OCI-LY7 (cell line): ENCODE measurements around the gene TCERG1L. TPM values are rescaled to one million over a fixed set of nuclear protein-coding genes. Genes with fewer than 3 reads are reported as not detected.

ENCODE experiments used
- BruUV-seq: library from RNA; stranded (reverse); fragments of 400-500 nt; replicated peaks from 2 replicates; lab custom pipeline; 2021; lab: Mats Ljungman, UMichigan
- CTCF ChIA-PET: fragments of 300-600 bp; sonication (Branson Sonifier 250); formaldehyde crosslinking; loops from one replicate; lab custom pipeline; 2022; ENCODE audit warnings: antibody characterized with exemption; ENCODE audit not compliant: unreplicated experiment; lab: Charles Lee
- POLR2A ChIA-PET: fragments of 300-600 bp; sonication (Branson Sonifier 250); formaldehyde crosslinking; loops from one replicate; lab custom pipeline; 2022; ENCODE audit warnings: antibody characterized with exemption; lab: Charles Lee
- DNase-seq: peaks from one replicate; pipeline ENCODE4 v3.0.0-alpha.2; 2015; ENCODE audit warnings: low spot score
- H2AFZ ChIP-seq: fragments of 200-600 bp; sonication (generic), shearing (Covaris generic); 2 replicates; pipeline ENCODE4 v1.6.1; 2014; ENCODE audit warnings: mild to moderate bottlenecking, antibody characterized with exemption, low read length, moderate library complexity
- H3K27ac ChIP-seq: fragments of 200-600 bp; sonication (generic); 2 replicates; pipeline ENCODE4 v1.5.1; 2014; ENCODE audit warnings: mixed run types, low read depth, mild to moderate bottlenecking, moderate library complexity, low read length, inconsistent platforms; ENCODE audit not compliant: poor library complexity, severe bottlenecking
- H3K36me3 ChIP-seq: fragments of 200-600 bp; sonication (generic); 2 replicates; pipeline ENCODE4 v1.6.1; 2014; ENCODE audit warnings: mild to moderate bottlenecking, antibody characterized with exemption, low read length, moderate library complexity, mixed read lengths; ENCODE audit not compliant: insufficient read depth
- H3K4me1 ChIP-seq: fragments of 200-600 bp; sonication (generic); 2 replicates; pipeline ENCODE4 v1.5.1; 2014; ENCODE audit warnings: mild to moderate bottlenecking, low read length; ENCODE audit not compliant: insufficient read depth, poor library complexity, severe bottlenecking
- H3K4me2 ChIP-seq: fragments of 200-600 bp; sonication (generic); 2 replicates; pipeline ENCODE4 v1.6.1; 2014; ENCODE audit warnings: mild to moderate bottlenecking, low read length
- H3K4me3 ChIP-seq: fragments of 200-600 bp; sonication (generic); 2 replicates; pipeline ENCODE4 v1.5.1; 2014; ENCODE audit warnings: mild to moderate bottlenecking, low read depth, low read length; ENCODE audit not compliant: poor library complexity, severe bottlenecking
- H3K79me2 ChIP-seq: fragments of 200-600 bp; sonication (generic); 2 replicates; pipeline ENCODE4 v1.6.1; 2016; ENCODE audit warnings: low read depth, mild to moderate bottlenecking, low read length, moderate library complexity, mixed read lengths; ENCODE audit not compliant: insufficient read depth
- H3K9me2 ChIP-seq: fragments of 200-600 bp; sonication (generic); 2 replicates; pipeline ENCODE4 v1.6.1; 2016; ENCODE audit warnings: mild to moderate bottlenecking, low read length, mixed read lengths; ENCODE audit not compliant: insufficient read depth
- H3K9me3 ChIP-seq: fragments of 200-600 bp; sonication (generic); 2 replicates; pipeline ENCODE4 v1.6.1; 2014; ENCODE audit warnings: mild to moderate bottlenecking, mixed run types, low read length, mixed read lengths
- H4K20me1 ChIP-seq: fragments of 200-600 bp; sonication (generic); 2 replicates; pipeline ENCODE4 v1.6.1; 2014; ENCODE audit warnings: mild to moderate bottlenecking, antibody characterized with exemption, low read length, moderate library complexity, mixed read lengths; ENCODE audit not compliant: insufficient read depth
- EZH2phosphoT487 ChIP-seq: fragments of 200-600 bp; sonication (generic); IDR thresholded peaks from 2 replicates; pipeline ENCODE4 v1.6.1; 2018; ENCODE audit warnings: low read depth, borderline replicate concordance, mild to moderate bottlenecking, mixed run types, antibody characterized with exemption, low read length, moderate library complexity, mixed read lengths
- intact Hi-C: fragments of 100-400 bp; cut with micrococcal nuclease; formaldehyde crosslinking; loops from one replicate; pipeline ENCODE4 v1.10.0; 2022; ENCODE audit not compliant: unreplicated experiment
- total RNA-seq, 2 experiments: library from RNA; depleted of rRNA in 1 of 2; stranded (reverse); fragments of >200 nt in 1 of 2; shearing (Covaris generic) in 1 of 2; gene quantifications; 2 replicates each; pipeline ENCODE4 v1.2.3, GENCODE V29; 2014 to 2022
- TF ChIP-seq, protein P1 (sequence below): fragments of 200-600 bp; sonication (generic); conservative IDR thresholded peaks from 2 replicates; pipeline ENCODE4 v1.5.1; 2014; ENCODE audit warnings: mild to moderate bottlenecking, antibody characterized with exemption, low read length, moderate library complexity, mixed read lengths

Gene TCERG1L
- total RNA-seq, 2 experiments from 2014 or later = not detected

DNA sequence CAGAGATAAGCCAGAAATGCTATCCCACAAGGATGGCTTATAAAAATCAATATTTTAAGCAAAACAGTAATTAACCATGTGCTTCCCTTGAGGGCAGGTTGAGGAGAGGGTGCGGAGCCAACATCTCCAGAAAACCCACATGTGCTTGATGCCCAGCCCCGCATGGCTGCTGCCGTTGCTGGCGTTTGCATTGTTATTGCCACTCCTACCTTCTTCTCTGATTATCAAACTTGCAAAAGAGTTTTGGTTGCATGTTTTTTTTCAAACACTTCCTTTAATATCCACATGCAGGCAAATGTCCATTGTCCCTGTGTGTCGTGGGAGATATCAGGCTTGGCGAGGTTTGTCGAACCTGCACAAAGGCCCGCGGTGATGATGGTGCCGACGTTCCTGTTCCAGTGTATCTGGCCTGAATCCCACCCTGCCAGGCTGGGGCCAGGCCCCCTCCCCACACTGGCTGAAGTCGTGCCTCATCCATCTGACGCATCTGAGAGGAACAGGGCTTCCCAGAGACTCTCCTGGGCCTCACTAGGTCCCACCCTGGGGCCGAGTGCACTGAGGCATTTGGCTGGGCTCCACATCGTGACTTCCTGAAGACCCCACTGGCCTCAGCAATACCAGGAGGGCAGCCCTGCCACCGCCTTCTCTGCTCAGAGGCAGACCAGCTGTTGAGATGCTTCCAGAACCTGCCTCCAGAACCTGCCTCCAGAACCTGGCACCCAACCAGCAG, 40.9 kb downstream of the TCERG1L start:
- intact Hi-C loops = no loop called here
- no peak overlapping the region for H3K4me3 ChIP-seq
- no peaks in the 10 kb centered on the region for H3K9me3 ChIP-seq
- TF ChIP-seq, protein P1, sequence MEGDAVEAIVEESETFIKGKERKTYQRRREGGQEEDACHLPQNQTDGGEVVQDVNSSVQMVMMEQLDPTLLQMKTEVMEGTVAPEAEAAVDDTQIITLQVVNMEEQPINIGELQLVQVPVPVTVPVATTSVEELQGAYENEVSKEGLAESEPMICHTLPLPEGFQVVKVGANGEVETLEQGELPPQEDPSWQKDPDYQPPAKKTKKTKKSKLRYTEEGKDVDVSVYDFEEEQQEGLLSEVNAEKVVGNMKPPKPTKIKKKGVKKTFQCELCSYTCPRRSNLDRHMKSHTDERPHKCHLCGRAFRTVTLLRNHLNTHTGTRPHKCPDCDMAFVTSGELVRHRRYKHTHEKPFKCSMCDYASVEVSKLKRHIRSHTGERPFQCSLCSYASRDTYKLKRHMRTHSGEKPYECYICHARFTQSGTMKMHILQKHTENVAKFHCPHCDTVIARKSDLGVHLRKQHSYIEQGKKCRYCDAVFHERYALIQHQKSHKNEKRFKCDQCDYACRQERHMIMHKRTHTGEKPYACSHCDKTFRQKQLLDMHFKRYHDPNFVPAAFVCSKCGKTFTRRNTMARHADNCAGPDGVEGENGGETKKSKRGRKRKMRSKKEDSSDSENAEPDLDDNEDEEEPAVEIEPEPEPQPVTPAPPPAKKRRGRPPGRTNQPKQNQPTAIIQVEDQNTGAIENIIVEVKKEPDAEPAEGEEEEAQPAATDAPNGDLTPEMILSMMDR = no peak
- TF ChIP-seq EZH2phosphoT487 = no peak
- no peaks in the 10 kb centered on the region for H3K36me3 ChIP-seq
- no peak for DNase-seq
- no peaks in the 10 kb centered on the region for H3K9me2 ChIP-seq
- ChIA-PET CTCF (no interaction called here), POLR2A (no interaction called here)
- BruUV-seq = no TSS peak
- no peaks in the 10 kb centered on the region for H3K4me1 ChIP-seq
- no peak overlapping the region for H3K27ac ChIP-seq
- no peak overlapping the region for H2AFZ ChIP-seq
- H4K20me1 ChIP-seq = no peaks in the 10 kb centered on the region
- H3K4me2 ChIP-seq = no peak overlapping the region
- H3K79me2 ChIP-seq = no peaks in the 10 kb centered on the region

DNA sequence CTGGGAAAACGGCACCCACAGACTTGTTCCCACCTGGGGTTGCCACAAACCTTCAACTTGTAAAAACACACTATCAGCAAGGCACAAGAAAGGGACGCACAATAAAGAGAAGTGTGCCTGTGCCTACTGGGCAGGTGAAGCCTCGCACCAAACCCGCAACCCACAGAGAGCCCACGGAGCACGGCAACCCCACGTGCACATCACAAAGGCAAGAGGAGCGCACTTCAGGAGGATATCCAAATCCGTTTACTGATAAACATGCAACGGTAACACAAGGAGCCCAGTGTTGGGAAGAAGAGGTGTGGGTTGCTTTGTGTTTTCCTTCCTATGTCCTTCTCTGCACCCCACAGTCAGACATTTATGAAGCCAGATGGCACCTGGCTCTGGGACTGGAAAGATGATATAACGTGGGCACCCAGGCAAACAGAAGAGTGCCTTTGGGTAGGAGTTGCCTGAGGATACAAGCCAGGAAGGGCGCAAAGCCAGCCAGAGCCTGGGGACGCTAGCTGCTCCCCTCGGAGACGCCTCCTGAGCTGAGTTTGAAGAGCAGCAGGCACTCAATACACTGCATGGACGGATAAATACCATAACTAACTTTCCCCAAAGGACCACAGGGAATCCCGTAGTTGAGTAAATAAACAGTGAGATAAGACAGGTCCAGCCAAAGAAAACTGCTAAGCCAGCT, 41.6 kb downstream of the TCERG1L start:
- H3K9me3 ChIP-seq = no peaks in the 10 kb centered on the region
- no peaks in the 10 kb centered on the region for H3K36me3 ChIP-seq
- ChIA-PET POLR2A (no interaction called here), CTCF (no interaction called here)
- no peaks in the 10 kb centered on the region for H4K20me1 ChIP-seq
- no peaks in the 10 kb centered on the region for H3K9me2 ChIP-seq
- DNase-seq = no peak
- TF ChIP-seq EZH2phosphoT487 = no peak
- TF ChIP-seq, protein P1 = no peak
- no peak overlapping the region for H3K4me3 ChIP-seq
- intact Hi-C loops = no loop called here
- H3K79me2 ChIP-seq = no peaks in the 10 kb centered on the region
- H3K4me2 ChIP-seq = no peak overlapping the region
- BruUV-seq = no TSS peak
- no peaks in the 10 kb centered on the region for H3K4me1 ChIP-seq
- H3K27ac ChIP-seq = no peak overlapping the region
- no peak overlapping the region for H2AFZ ChIP-seq

DNA sequence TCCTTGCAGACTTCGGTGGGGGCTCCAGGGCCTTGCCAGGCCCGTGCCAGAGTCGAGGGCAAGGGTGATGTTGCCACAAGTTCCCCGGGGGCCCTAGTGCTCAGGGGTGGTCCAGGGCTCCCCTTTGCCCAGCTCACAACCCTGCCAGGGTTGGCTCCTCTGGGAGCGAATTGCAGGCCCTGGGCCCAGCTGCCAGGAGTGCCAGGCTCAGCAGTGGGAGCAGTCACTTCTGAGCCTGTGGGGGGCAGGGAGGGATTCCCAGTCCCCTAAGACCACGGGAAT, 43.8 kb downstream of the TCERG1L start:
- CTCF ChIA-PET = no interaction called here
- Histone ChIP-seq H3K27ac (no peak overlapping the region), H3K4me2 (no peak overlapping the region), H3K36me3 (no peaks in the 10 kb centered on the region), H4K20me1 (no peaks in the 10 kb centered on the region), H2AFZ (no peak overlapping the region), H3K4me1 (no peaks in the 10 kb centered on the region), H3K79me2 (no peaks in the 10 kb centered on the region), H3K4me3 (no peak overlapping the region), H3K9me3 (no peaks in the 10 kb centered on the region), H3K9me2 (no peaks in the 10 kb centered on the region)
- BruUV-seq = no TSS peak
- POLR2A ChIA-PET = no interaction called here
- TF ChIP-seq, protein P1 = no peak
- TF ChIP-seq EZH2phosphoT487 = no peak
- intact Hi-C loops = no loop called here
- DNase-seq = no peak
